Activated CD8-positive, alpha-beta memory T cell treated with anti-CD3 and anti-CD28 coated beads, Interleukin-2, amount 50 U/mL, for 24 hours (primary cell): ENCODE results near the gene NGEF.
"Not testable (repeated sequence)": the region's sequence is repeated elsewhere in the genome, so short reads cannot be mapped to it uniquely, and the experiment has no call there.

Experiments used
- DNase-seq: peaks from one replicate; pipeline ENCODE4 v3.0.0-alpha.2; 2020; ENCODE audit errors: extremely low read depth

Gene NGEF

GRCh38 chr2:233021771-233022170 lies 8.7 kb upstream of the NGEF start:
- no peak for DNase-seq

- DNase-seq: no peak
Observed at GRCh38 chr2:233020454-233020853, 7.4 kb upstream of the NGEF start.

- DNase-seq: not testable (repeated sequence)
Observed at GRCh38 chr2:233019610-233020009, 6.6 kb upstream of the NGEF start.

DNA sequence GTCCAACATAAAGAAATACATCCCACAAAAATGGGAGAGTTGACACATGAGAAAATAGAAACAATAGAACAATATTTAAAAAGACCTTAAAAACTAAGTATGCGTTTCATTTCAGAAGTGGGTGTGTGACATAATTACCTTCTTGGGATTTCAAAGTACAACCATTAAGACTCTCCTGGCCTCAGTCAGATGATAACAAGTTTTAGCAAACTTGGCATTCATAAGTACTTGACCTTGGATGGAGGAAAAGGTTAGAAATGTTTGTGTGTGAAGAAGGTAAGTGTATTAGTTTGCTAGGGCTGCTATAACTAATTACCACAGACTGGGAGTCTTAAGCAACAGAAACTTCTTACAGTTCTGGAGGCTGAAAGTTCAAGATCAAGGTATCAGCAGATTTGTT lies 4.9 kb upstream of the NGEF start:
- no peak for DNase-seq

- no peak for DNase-seq
Observed at GRCh38 chr2:233015019-233015645, 2.1 kb upstream of the NGEF start.

GRCh38 chr2:233013650-233014049 lies 594 bp upstream of the NGEF start:
- DNase-seq: no peak

GRCh38 chr2:233012301-233012971 lies 620 bp downstream of the NGEF start:
- no peak for DNase-seq

DNA sequence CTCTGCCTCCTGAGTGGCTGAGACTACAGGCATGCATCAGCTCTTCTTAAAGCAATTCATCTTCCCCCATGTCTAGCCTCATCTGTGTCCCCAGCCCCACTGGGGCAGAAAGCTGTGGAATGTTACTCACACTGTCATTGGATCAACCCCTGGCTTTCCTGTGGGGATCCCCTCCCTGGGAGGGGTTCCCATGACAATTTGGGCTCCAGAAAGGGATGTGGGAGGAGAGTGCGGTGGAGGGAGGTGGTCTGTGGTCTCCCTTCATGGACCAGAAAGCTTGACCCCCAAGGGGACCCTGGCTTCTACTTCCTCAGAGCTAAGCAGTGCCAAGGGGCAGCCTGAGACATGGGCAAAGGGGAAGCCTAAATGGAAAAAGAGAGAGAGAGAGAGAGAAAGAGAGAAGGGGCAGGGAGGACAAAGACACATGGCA lies 1.3 kb downstream of the NGEF start:
- DNase-seq: no peak

- DNase-seq: no peak
Observed at GRCh38 chr2:233011268-233011650, 1.8 kb downstream of the NGEF start.

- no peak for DNase-seq
Observed at GRCh38 chr2:233010569-233011267, 2.3 kb downstream of the NGEF start.

DNA sequence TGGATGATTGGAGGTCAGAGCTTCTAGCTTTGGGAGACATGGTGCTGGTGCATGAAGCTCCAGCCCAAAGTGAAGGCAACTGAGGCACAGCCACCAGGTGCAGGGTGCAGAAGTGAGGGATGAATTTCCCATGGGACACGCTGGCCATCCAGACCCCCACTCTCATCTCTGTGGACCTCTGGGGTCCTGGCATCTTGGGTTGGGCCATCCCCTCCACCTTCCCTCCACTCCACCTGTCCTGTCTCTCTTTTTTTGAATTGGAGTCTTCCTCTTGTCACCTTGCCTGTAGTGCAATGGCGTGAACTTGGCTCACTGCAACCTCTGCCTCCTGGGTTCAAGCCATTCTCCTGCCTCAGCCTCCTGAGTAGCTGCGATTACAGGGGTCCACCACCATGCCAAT lies 3.4 kb downstream of the NGEF start:
- no peak for DNase-seq

- no peak for DNase-seq
Observed at GRCh38 chr2:233007739-233008138, 5.3 kb downstream of the NGEF start.

GRCh38 chr2:233007270-233007669 lies 5.8 kb downstream of the NGEF start:
- no peak for DNase-seq

DNA sequence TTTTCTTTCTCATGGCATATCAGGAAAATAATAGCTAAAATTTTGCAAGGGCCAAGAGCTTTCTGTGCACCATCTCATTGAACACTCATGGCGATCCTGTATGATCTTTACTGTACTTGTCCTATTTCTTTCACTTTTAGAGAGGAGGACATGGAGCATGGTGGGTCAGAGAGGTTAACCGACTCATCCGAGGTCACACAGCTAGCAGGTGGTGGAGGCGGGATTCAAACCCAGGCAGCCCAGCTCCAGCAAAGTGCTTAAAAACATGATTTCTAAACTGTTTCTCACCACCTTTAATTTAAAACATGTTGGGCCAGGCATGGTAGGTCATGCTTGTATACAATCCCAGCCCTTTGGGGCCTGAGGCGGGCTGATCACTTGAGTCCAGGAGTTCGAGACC lies 6.4 kb downstream of the NGEF start:
- no peak for DNase-seq

- DNase-seq: no peak
Observed at GRCh38 chr2:233005096-233005495, 8.0 kb downstream of the NGEF start.

GRCh38 chr2:233003658-233004555 lies 9.1 kb downstream of the NGEF start:
- DNase-seq: no peak

DNA sequence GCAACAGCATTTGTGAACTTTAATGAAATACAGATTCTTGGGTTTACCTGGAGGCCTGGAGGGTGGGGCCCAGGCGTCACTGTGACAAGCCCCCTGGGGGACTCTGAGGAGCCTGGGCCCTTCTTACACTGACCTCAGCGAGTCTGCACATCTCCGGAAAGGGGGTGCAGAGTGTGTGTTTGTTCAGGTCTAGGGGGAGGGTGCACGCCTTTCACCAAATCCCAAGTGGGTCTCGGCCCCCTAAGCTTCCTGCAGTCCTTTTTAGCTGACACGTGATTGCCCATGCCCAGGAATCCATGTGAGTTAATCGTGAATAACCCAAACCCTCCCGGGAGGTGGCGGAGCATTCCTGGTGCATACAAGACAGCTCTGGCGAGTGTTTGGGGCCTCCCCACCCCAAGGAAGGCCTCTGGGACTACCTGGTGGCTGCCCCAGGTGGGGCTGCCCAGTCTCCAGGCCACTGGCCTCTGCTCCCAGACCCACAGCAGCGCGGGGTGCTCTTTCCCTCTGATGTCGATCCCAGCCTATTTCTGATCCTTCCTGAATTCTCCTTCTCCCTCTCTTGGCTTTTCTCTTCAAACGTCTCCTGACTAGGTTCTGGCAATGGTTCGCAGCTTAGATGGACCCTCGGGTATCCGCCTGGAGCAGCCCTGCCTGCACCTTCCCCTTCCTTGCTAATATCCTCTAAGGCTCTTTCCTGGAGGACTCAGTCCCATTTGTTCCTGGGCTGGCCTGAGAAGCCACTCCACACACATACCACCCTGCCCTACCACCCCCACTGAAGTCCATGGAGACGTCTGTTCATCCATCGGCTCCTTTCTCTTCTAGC lies 10.0 kb downstream of the NGEF start:
- DNase-seq: no peak

GRCh38 chr2:233000886-233001750 lies 11.9 kb downstream of the NGEF start:
- DNase-seq: no peak

DNA sequence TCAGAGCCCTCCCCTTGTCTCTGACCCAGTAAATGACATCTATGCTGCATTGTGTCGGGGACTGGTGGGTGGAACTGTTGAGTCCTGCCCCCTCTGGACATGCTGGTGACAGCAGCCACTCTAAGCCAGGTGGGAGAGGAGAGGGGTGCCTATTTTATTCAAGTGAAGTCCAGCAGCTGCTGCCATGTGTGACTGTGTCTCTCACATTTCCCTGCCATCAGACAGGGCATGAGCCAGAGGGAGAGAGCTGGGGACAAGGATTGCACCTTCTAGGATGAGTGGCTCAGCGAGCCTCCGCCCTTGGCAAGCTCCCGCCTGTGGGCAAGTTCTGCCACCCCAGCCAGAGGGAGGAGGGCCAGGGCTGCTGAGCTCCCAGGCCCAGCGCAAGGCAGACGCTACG lies 13.7 kb downstream of the NGEF start:
- DNase-seq: no peak

- no peak for DNase-seq
Observed at GRCh38 chr2:232998666-232998985, 14.4 kb downstream of the NGEF start.
